Right lobe of liver (tissue), 6 donors: ENCODE data around the gene DPT. TPM values are rescaled to one million over a fixed set of nuclear protein-coding genes. Genes with fewer than 3 reads are reported as not detected.

Source experiments
- ATAC-seq, 4 donors: fragments of 200-7000 bp; cut with Tn5 transposase; one replicate each; pipeline ENCODE4 v1.9.1; 2020; ENCODE audit warnings: mild to moderate bottlenecking in 4 of 4, moderate library complexity in 4 of 4
- DNase-seq, 3 donors: peaks; one replicate each; pipeline ENCODE4 v3.0.0-alpha.2; 2020
- H3K27ac ChIP-seq, 3 donors: fragments of 200-600 bp; one replicate each; pipeline ENCODE4 v1.8.0; 2022
- H3K27me3 ChIP-seq, 2 donors: fragments of 200-600 bp; one replicate each; pipeline ENCODE4 v1.8.0; 2022
- H3K36me3 ChIP-seq, 4 donors: fragments of 200-600 bp; sonication (generic) in 1 of 4; one replicate each; pipeline versions ENCODE4 v1.5.1 to v1.8.0; 2017 to 2022; ENCODE audit warnings: control low read depth in 1 of 4
- H3K4me1 ChIP-seq, 4 donors: fragments of 200-600 bp; sonication (generic) in 1 of 4; one replicate each; pipeline versions ENCODE4 v1.5.1 to v1.8.0; 2017 to 2022; ENCODE audit warnings: control low read depth in 1 of 4
- H3K4me3 ChIP-seq, 3 donors: fragments of 200-600 bp; one replicate each; pipeline ENCODE4 v1.8.0; 2022
- H3K9me3 ChIP-seq, 4 donors: fragments of 200-600 bp; sonication (generic) in 1 of 4; one replicate each; pipeline versions ENCODE4 v1.5.1 to v1.8.0; 2017 to 2022; ENCODE audit warnings: control low read depth in 1 of 4
- CTCF ChIP-seq, 4 donors: fragments of 200-600 bp in 3 of 4; fragments of 450-650 bp in 1 of 4; IDR thresholded peaks; one replicate each; pipeline versions ENCODE4 v1.5.1 to v1.8.0; 2016 to 2022; ENCODE audit warnings: antibody characterized with exemption in 4 of 4, mild to moderate bottlenecking in 2 of 4
- POLR2A ChIP-seq: fragments of 450-650 bp; IDR thresholded peaks from one replicate; pipeline ENCODE4 v1.6.1; 2017; ENCODE audit warnings: antibody characterized with exemption, mild to moderate bottlenecking
- WGBS: methylation state at CpG from one replicate; pipeline ENCODE4 v1.1.6; 2018; ENCODE audit warnings: low coverage, low lambda C conversion rate; ENCODE audit not compliant: insufficient coverage; ENCODE audit errors: missing lambda C conversion rate; 5-methylcytosine and 5-hydroxymethylcytosine counted together
- intact Hi-C, 2 donors: fragments of 100-400 bp; cut with DNase I; formaldehyde crosslinking; loops; one replicate each; pipeline versions ENCODE4 v1.11.2 to v1.14.1; 2022
- total RNA-seq, 6 experiments: library from RNA; depleted of rRNA in 2 of 6; stranded (reverse); fragments of >200 nt in 2 of 6; fragmentation: NEBNext Ultra II Directional in 3 of 6; extraction: Animal tissue kit (Norgen Biotek cat#: 25700) in 3 of 6; gene quantifications; one replicate each; pipeline versions ENCODE4 v1.1.0 to v1.2.4, GENCODE V29; 2016 to 2023
- donor health status: DM: no; HTN: yes; CAD: no.
- donor health status: DM: no; HTN: no; CAD: no.
- donor health status: DM: no; HTN: no; CAD: no.
- donor health status: DM: no; HTN: yes; CAD: no.
- donor health status: DM: no; HTN: yes; CAD: no.

Gene DPT
- total RNA-seq, 6 experiments from 2014 or later, result 0.88 to 3.0 (median 1.9) TPM

GRCh38 chr1:168734271-168734670, 5.3 kb upstream of the DPT start:
- peak; percentile 96 to 99 (median 98) for ATAC-seq
- DNase-seq, result peak; percentile 67 to 90 (median 78)
- Histone ChIP-seq H3K9me3 (no peaks in the 10 kb centered on the region), H3K27ac (no peak overlapping the region), H3K36me3 (no peaks in the 10 kb centered on the region), H3K4me1 (peaks cover 0 to 12% (median 0%) of the 10 kb centered on the region in 4 donors), H3K4me3 (no peak overlapping the region), H3K27me3 (no peaks in the 10 kb centered on the region)
- WGBS, result 11% methylated on average over 3 of the region's 3 CpGs
- intact Hi-C loops, result no loop called here
- no peak for TF ChIP-seq POLR2A
- TF ChIP-seq CTCF (IDR thresholded peaks at IDR 0.05), result no peak

GRCh38 chr1:168733241-168733640, 4.2 kb upstream of the DPT start:
- Histone ChIP-seq H3K4me3 (no peak overlapping the region), H3K27ac (no peak overlapping the region), H3K9me3 (no peaks in the 10 kb centered on the region), H3K4me1 (peaks cover 0 to 12% (median 0%) of the 10 kb centered on the region in 4 donors), H3K36me3 (no peaks in the 10 kb centered on the region), H3K27me3 (no peaks in the 10 kb centered on the region)
- ATAC-seq, result no peak
- no peak for DNase-seq
- intact Hi-C loops, result no loop called here
- WGBS, result 99% methylated on average over 4 of the region's 4 CpGs
- TF ChIP-seq POLR2A (no peak), CTCF (IDR thresholded peaks at IDR 0.05) (no peak)

- no peak for TF ChIP-seq POLR2A
- no peak for TF ChIP-seq CTCF (IDR thresholded peaks at IDR 0.05)
- Histone ChIP-seq H3K4me1 (peaks cover 0 to 12% (median 0%) of the 10 kb centered on the region in 4 donors), H3K4me3 (no peak overlapping the region), H3K9me3 (no peaks in the 10 kb centered on the region), H3K27ac (no peak overlapping the region), H3K36me3 (no peaks in the 10 kb centered on the region), H3K27me3 (no peaks in the 10 kb centered on the region)
- ATAC-seq, result no peak
- WGBS, result 86% methylated on average over 6 of the region's 6 CpGs
- DNase-seq, result no peak
- intact Hi-C loops, result no loop called here
Measured at GRCh38 chr1:168732736-168733135, 3.7 kb upstream of the DPT start.

GRCh38 chr1:168731244-168731953, 2.4 kb upstream of the DPT start:
- H3K9me3 ChIP-seq, result no peaks in the 10 kb centered on the region
- intact Hi-C loops, result no loop called here
- ATAC-seq (no peak), DNase-seq (no peak)
- TF ChIP-seq POLR2A (no peak), CTCF (IDR thresholded peaks at IDR 0.05) (no peak)
- H3K27ac ChIP-seq, result no peak overlapping the region
- peaks cover 0 to 12% (median 0%) of the 10 kb centered on the region in 4 donors for H3K4me1 ChIP-seq
- H3K36me3 ChIP-seq, result no peaks in the 10 kb centered on the region
- WGBS, result 81% methylated on average over 6 of the region's 7 CpGs
- no peak overlapping the region for H3K4me3 ChIP-seq
- H3K27me3 ChIP-seq, result no peaks in the 10 kb centered on the region
